DLD1 (cell line): ENCODE results near the gene ABHD4.
"Not testable (repeated sequence)": the region's sequence is repeated elsewhere in the genome, so short reads cannot be mapped to it uniquely, and the experiment has no call there.

Experiments
- in situ Hi-C: cut with HindIII; loops from 2 replicates; pipeline ENCODE4 v1.10.0; 2017; ENCODE audit warnings: low sequenced_read_pairs

The ABHD4 gene

DNA sequence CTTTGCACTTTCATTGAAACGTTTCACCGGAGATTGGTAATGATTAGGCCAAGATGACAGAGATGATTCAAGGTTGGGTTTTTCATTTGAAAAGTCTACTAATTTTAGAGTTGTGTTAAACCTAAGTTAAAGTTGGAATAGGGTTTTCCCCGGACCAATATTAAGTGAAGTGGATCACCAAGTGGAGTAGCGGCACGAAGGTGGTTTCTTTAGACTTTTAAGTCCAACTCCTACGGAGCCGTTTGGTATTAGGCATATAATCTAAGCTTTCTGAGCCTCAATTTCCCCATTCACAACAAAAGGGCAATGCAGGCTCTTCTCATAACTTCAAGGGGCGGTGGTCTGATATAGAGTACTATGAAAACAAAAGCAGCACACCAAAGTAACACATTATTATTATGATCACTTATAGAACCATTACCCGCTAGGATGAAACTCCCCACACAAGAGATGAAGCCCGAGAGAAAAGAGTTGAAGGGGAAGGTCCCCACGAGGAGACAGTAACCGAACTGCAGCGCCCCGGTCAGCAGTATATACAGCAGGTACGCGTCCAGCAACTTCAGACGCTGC is 9.5 kb upstream of the ABHD4 start:
- in situ Hi-C loops = loop anchor here (10.0 kb wide), 1 partner anchor 216 kb away; no protein-coding TSS in a partner anchor

DNA sequence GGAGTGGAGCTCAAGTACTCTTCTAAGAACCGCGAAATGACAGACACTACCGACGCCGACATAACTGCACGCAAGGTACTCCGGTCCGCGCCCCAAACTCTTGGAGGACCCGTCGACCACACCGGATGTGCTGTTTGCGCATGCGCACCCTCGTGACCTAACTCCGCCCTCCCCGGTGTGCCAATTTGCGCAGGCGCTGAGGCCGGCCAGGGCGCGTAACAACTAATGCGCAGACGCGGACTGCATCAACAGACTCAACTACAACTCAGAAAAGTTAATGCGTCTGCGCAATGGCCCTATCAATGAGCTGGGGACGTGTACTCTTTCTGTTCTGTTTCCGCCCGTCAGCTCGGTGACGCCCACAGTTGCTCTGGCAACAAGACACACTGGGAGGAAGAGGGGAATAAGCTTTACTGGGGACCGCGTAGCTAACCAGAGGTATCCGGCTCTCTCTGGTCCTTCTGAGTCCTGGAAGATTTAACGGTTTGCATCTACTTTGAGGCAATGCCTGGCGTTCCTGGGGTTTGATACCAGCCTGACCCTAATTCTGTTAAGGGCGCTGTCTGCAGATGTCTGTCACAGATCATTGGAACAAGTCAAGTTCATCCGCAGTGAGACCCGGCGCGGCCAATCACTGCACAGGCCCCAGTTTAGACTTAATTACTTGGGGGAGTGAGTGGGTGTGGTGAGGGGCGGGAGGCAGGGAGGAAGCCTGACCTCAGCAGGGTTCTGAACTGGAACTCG is 8.8 kb upstream of the ABHD4 start, which contains the start of gene DAD1:
Gene DAD1, minus strand, starts transcription at position 129 of the 744 bp plus-strand sequence. Its CDS starts 67 bp downstream, at position 62.
- in situ Hi-C loops = loop anchor here (10.0 kb wide), 1 partner anchor 216 kb away; no protein-coding TSS in a partner anchor

DNA sequence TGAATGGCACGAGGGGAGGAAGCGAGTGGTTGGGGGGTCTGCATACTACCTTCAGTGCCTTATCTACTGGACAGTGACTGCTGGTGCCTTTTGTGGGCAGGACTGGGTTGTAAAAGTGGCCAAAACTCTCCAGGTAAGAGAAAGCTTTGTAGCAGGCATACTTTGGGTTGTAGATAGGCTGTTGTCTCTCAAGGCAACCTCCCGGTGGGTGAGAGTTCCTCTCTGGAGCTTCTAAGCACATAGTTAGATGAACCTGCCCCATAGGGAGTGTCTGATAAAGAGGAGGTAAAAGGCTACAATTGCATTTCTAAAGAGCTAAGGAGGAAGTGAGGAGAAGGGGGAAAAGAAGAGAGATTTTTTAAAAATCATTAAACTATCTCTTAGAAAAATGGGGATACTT is 4.9 kb upstream of the ABHD4 start:
- in situ Hi-C loops = no loop called here

- in situ Hi-C loops = no loop called here
These were observed 4.5 kb upstream of the ABHD4 start for GRCh38 chr14:22593601-22594000.

GRCh38 chr14:22594156-22594716 is 3.9 kb upstream of the ABHD4 start:
- in situ Hi-C loops = no loop called here

DNA sequence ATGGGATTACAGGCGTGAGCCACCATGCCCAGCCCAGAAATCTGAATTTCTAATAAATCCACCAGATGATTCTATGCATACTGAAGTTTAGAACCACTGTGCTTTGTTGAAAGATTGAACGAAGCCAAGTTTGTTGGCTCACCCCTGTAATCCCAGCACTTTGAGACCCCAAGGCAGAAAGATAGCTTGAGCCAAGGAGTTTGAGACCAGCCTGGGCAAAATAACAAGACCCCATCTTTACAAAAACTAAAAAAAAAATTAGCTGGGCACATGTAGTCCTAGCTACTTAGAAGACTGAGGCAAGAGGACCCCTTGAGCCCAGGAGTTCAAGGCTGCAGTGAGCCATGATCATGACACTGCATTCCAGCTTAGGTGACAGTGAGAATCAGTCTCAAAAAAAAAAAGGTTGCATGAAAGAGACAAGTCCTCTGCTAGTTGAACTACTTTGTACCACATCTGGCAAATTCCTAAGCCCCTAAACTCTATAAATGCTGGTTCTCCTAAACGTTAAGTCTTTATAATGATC is 1.7 kb upstream of the ABHD4 start:
- in situ Hi-C loops = no loop called here

DNA sequence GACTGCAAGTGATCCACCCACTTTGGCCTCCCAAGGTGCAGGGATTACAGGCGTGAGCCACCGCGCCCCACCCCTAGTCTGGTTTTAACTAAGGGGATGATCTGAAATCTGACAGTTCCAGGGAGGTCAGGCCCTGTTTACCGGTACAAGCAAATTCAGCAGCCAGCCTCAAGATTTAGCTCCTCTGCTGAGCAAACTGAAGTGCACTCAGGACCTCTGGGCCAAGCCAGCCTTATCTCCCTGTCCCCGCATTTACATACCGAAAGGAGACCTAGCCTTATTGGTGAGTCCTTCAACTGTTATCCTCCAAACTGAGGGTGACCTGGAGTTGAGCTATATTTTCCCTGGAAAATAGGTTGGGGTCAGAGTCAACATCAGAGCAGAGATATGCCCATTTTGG is 835 bp upstream of the ABHD4 start:
- in situ Hi-C loops = no loop called here

GRCh38 chr14:22597771-22598098 is 365 bp upstream of the ABHD4 start:
- in situ Hi-C loops = no loop called here

DNA sequence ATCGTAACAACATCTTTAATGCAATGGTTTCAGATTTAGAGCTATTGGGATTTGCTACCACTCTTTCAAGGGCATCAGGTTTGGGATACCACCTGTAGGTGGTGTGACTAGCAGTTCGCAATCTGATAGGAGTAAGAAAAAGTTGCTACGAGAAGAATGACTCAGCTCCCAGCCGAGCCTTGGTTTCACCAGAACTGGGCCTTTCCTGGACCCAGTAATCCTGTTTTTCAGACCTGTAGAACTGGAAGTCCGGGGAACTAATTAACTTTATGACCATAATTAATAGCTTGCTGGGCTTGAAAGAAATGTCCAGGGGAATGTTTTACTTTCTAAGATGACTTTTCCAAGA is 770 bp downstream of the ABHD4 start:
- in situ Hi-C loops = no loop called here

DNA sequence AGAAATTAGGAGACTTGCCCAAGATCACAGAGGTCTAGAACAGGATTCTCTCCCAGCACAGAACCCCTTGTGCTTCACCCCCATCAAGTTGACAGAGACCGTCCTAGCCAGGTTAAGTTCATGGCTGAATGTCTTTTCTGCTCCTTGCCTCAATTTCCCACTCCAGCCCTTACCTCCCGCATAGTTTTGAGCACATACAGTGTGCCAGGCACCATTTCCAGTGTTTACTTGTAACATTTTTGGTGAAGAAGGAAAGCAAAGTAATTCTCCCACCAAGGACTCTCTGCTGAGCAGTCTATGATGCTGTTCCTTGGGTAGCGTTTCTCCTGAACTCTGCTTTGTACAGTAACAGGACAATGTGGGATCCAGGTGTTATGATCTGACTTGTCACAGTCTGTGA is 1.2 kb downstream of the ABHD4 start:
- in situ Hi-C loops = no loop called here

- in situ Hi-C loops = no loop called here
These were observed 1.9 kb downstream of the ABHD4 start for GRCh38 chr14:22600027-22600426.

DNA sequence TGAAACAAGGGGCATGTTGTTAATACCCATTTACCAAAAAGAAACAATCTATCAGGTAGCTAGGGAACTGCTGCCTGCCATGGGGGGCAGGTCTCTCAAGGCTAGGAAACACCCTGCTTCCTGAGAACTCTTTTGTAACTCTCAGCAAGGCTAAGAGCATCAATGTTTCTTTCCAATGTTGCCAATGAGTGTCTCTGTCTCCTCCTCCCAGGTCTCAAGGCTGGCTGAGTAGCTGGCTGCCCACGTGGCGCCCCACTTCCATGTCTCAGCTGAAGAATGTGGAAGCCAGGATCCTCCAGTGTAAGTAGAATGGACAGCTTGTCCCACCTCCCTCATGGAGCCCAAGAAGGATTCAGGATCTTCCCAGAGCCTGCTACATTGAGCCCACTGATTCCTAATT is 3.4 kb downstream of the ABHD4 start:
- in situ Hi-C loops = no loop called here

DNA sequence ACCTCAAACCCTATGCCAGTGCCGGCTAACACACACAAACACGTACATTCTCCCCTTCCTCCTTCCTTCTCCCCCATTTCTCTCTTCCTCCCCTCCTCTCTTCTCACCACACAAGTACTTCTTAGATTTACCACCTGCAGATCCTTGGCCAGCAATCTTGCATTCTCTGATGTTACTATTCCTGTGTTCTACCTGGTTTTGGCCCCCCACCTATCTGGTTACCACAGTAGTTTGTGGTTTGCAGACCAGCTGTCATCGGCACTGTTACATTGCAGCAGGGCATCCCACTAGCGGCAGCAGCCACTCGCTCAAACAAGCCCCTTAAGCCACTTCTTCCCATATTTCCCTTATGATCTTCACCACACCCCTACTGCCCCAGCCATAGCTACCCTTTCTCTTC is 3.9 kb downstream of the ABHD4 start:
- in situ Hi-C loops = no loop called here

DNA sequence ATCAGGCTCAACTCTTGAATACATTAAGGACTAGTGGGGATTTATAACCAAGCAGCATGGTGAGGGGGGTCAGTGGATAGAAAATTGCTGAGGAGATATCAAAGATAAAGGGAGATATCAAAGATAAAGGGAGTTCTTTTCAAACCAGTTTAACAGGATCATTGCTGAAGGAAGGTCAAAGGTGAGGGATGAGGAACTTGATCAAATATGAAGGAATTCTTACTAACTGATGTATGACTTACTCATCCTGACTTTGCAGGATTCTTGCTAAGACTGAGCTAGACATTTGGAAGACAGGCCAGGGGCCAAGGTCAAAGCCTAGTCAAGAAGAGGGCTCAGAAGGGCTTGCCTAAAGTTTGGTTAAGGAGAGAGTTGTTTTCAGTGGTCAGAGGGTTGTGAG is 4.8 kb downstream of the ABHD4 start:
- in situ Hi-C loops = no loop called here

- in situ Hi-C loops = no loop called here
These were observed 8.3 kb downstream of the ABHD4 start for GRCh38 chr14:22606380-22606779.

GRCh38 chr14:22607291-22607690 is 9.2 kb downstream of the ABHD4 start:
- in situ Hi-C loops = no loop called here

GRCh38 chr14:22610931-22611330 is 12.8 kb downstream of the ABHD4 start:
- in situ Hi-C loops = no loop called here

DNA sequence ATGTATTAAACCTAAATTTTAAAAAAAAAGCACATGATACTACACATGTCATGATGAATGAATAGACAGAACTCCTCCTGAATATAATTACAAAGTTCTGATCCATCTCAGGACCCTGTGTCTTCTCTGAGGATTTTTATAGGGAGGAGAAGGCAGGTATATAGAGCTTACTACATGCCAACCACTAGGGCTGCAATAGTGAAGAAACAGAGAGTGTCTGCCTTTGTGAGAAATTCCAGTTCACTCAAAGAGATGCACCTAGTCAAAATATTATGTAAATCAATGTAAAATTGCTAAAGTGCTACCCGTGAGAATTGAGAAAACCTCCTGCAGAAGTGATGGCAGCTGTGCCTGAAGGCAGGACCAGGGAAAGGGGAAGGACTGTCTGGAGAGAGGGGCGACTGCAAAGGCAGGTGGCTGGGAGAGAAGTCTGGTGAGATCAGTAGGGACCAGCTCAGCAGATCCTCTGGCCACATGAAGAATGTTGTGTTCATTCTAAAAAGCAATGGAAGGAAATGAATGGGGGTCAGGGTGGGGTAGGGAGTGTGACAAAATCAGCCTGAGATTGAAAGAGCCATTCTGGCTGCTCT is 15.1 kb downstream of the ABHD4 start:
- in situ Hi-C loops = no loop called here

GRCh38 chr14:22613736-22614239 is 15.7 kb downstream of the ABHD4 start:
- in situ Hi-C loops = no loop called here

DNA sequence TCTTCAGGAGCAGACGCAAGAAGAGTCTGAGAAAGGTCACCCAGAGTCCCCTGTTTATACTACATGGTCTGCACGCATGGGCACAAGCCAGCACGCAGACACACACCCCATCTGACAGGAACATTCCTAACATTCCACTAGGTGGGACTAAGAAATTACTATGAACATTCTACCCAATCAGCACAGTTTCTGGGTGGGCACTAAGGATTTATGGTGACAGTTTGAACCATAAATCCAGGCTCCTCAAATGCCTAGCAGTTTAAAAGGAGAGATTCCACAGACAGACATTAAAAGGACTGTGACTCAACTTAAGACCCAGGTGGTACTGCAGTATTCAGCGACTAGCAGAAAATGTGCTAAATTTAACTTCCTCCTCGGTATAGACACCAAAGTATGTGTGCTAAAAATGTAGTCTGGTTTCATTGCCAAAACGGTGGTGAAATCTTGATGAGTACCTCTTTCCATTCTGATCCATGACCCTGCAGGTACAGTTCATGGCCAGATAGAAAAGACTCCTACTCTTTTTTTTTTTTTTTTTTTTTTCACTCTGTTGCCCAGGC is 16.2 kb downstream of the ABHD4 start:
- in situ Hi-C loops = no loop called here

DNA sequence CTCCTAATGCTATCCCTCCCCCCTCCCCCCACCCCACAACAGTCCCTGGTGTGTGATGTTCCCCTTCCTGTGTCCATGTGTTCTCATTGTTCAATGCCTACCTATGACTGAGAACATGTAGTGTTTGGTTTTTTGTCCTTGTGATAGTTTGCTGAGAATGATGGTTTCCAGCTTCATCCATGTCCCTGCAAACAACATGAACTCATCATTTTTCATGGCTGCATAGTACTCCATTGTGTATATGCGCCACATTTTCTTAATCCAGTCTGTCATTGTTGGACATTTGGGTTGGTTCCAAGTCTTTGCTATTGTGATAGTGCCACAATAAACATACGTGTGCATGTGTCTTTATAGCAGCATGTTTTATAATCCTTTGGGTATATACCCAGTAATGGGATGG is 17.7 kb downstream of the ABHD4 start:
- in situ Hi-C loops = not testable (repeated sequence)
